Measurements from ENCODE around the gene RAP1GDS1. TPM values are rescaled to one million over a fixed set of nuclear protein-coding genes. Genes with fewer than 3 reads are reported as not detected.

RAP1GDS1 gene
- total RNA-seq: 21.1 and 29.3 TPM in 2 replicates

GRCh38 chr4:98260579-98261404 is at the start of gene RAP1GDS1:
Gene RAP1GDS1 (plus strand): TSS chr4:98261384. CDS start chr4:98261566, 182 bp downstream.

Other genes with a start within 250 kb of the RAP1GDS1 start
- gene STPG2, start 117.9 kb upstream of the RAP1GDS1 start, total RNA-seq: not detected in 2 replicates

Data from cardiac ventricle fibroblast (primary cell).